Measurements from ENCODE around the gene SLPI. TPM values are rescaled to one million over a fixed set of nuclear protein-coding genes. Genes with fewer than 3 reads are reported as not detected.

SLPI gene
- total RNA-seq, 3 donors from 2014 or later (not counting 1 experiment from before 2014, with no cell fraction given), result 0.90 TPM; not detected in 2

- DNase-seq (no peak), ATAC-seq (no peak)
- H3K4me3 Mint-ChIP-seq, result no peak overlapping the region
- H3K4me1 Mint-ChIP-seq, result no peaks in the 10 kb centered on the region
- H3K4me3 ChIP-seq (ENCODE audit: low read length), result no peak overlapping the region
- peaks cover 25 to 70% of the 10 kb centered on the region in 2 donors for H3K27me3 Mint-ChIP-seq (ENCODE audit: low read depth in 2 of 2)
- H3K36me3 ChIP-seq (ENCODE audit: control insufficient read depth, insufficient read depth, low read length), result no peaks in the 10 kb centered on the region
- H3K27ac ChIP-seq (ENCODE audit: low read length), result no peak overlapping the region
- no peaks in the 10 kb centered on the region for H3K36me3 Mint-ChIP-seq
- peaks cover 2% of the 10 kb centered on the region for H3K27me3 ChIP-seq (ENCODE audit: control insufficient read depth, insufficient read depth, low read length)
- H3K9me3 ChIP-seq (ENCODE audit: control insufficient read depth, insufficient read depth, low read length), result no peaks in the 10 kb centered on the region
- no peaks in the 10 kb centered on the region for H3K9me3 Mint-ChIP-seq
- no peaks in the 10 kb centered on the region for H3K4me1 ChIP-seq (ENCODE audit: control insufficient read depth, insufficient read depth, low read length)
- no peak for TF ChIP-seq CTCF (IDR thresholded peaks at IDR 0.05)
- intact Hi-C loops (cut with micrococcal nuclease), result no loop called here
- H3K27ac Mint-ChIP-seq, result no peak overlapping the region
Measured at GRCh38 chr20:45266977-45267376, 12.6 kb upstream of the SLPI start.

GRCh38 chr20:45263556-45264266 is 9.3 kb upstream of the SLPI start:
- Histone ChIP-seq H3K36me3 (ENCODE audit: control insufficient read depth, insufficient read depth, low read length) (no peaks in the 10 kb centered on the region), H3K4me1 (ENCODE audit: control insufficient read depth, insufficient read depth, low read length) (no peaks in the 10 kb centered on the region), H3K27me3 (ENCODE audit: control insufficient read depth, insufficient read depth, low read length) (peaks cover 2% of the 10 kb centered on the region), H3K4me3 (ENCODE audit: low read length) (no peak overlapping the region), H3K9me3 (ENCODE audit: control insufficient read depth, insufficient read depth, low read length) (no peaks in the 10 kb centered on the region), H3K27ac (ENCODE audit: low read length) (no peak overlapping the region)
- peaks cover 23 to 59% of the 10 kb centered on the region in 2 donors for H3K27me3 Mint-ChIP-seq (ENCODE audit: low read depth in 2 of 2)
- TF ChIP-seq CTCF (IDR thresholded peaks at IDR 0.05), result no peak
- DNase-seq (no peak), ATAC-seq (no peak)
- no peak overlapping the region for H3K27ac Mint-ChIP-seq
- intact Hi-C loops (cut with micrococcal nuclease), result no loop called here
- H3K36me3 Mint-ChIP-seq, result no peaks in the 10 kb centered on the region
- H3K9me3 Mint-ChIP-seq, result no peaks in the 10 kb centered on the region
- H3K4me3 Mint-ChIP-seq, result no peak overlapping the region
- WGBS (ENCODE audit: insufficient coverage), result 82% methylated on average over 2 of the region's 3 CpGs
- H3K4me1 Mint-ChIP-seq, result no peaks in the 10 kb centered on the region

GRCh38 chr20:45258664-45259063 is 4.3 kb upstream of the SLPI start:
- Histone ChIP-seq H3K4me1 (ENCODE audit: control insufficient read depth, insufficient read depth, low read length) (no peaks in the 10 kb centered on the region), H3K9me3 (ENCODE audit: control insufficient read depth, insufficient read depth, low read length) (no peaks in the 10 kb centered on the region), H3K4me3 (ENCODE audit: low read length) (no peak overlapping the region), H3K27ac (ENCODE audit: low read length) (no peak overlapping the region), H3K36me3 (ENCODE audit: control insufficient read depth, insufficient read depth, low read length) (no peaks in the 10 kb centered on the region), H3K27me3 (ENCODE audit: control insufficient read depth, insufficient read depth, low read length) (peaks cover 6% of the 10 kb centered on the region)
- Mint-ChIP-seq H3K4me1 (no peaks in the 10 kb centered on the region), H3K36me3 (no peaks in the 10 kb centered on the region), H3K27ac (no peak overlapping the region), H3K9me3 (no peaks in the 10 kb centered on the region), H3K4me3 (no peak overlapping the region), H3K27me3 (ENCODE audit: low read depth in 2 of 2) (peaks cover 18 to 35% of the 10 kb centered on the region in 2 donors)
- ATAC-seq (no peak), DNase-seq (no peak)
- intact Hi-C loops (cut with micrococcal nuclease), result no loop called here
- 39% methylated on average over 2 of the region's 2 CpGs for WGBS (ENCODE audit: insufficient coverage)
- no peak for TF ChIP-seq CTCF (IDR thresholded peaks at IDR 0.05)

- H3K27ac Mint-ChIP-seq, result no peak overlapping the region
- no peak for ATAC-seq
Measured at GRCh38 chr20:45258259-45258658, 3.9 kb upstream of the SLPI start.

More at GRCh38 chr20:45258259-45258658, 3.9 kb upstream of the SLPI start:
- Histone ChIP-seq H3K27ac (ENCODE audit: low read length) (no peak overlapping the region), H3K9me3 (ENCODE audit: control insufficient read depth, insufficient read depth, low read length) (no peaks in the 10 kb centered on the region), H3K4me3 (ENCODE audit: low read length) (no peak overlapping the region), H3K36me3 (ENCODE audit: control insufficient read depth, insufficient read depth, low read length) (no peaks in the 10 kb centered on the region), H3K4me1 (ENCODE audit: control insufficient read depth, insufficient read depth, low read length) (no peaks in the 10 kb centered on the region), H3K27me3 (ENCODE audit: control insufficient read depth, insufficient read depth, low read length) (peaks cover 6% of the 10 kb centered on the region)
- no peak for DNase-seq
- H3K4me3 Mint-ChIP-seq, result no peak overlapping the region
- H3K27me3 Mint-ChIP-seq (ENCODE audit: low read depth in 2 of 2), result peaks cover 19 to 39% of the 10 kb centered on the region in 2 donors
- TF ChIP-seq CTCF (IDR thresholded peaks at IDR 0.05), result no peak
- WGBS (ENCODE audit: insufficient coverage), result 90% methylated on average over 3 of the region's 3 CpGs
- no peaks in the 10 kb centered on the region for H3K9me3 Mint-ChIP-seq
- no peaks in the 10 kb centered on the region for H3K4me1 Mint-ChIP-seq
- intact Hi-C loops (cut with micrococcal nuclease), result no loop called here
- no peaks in the 10 kb centered on the region for H3K36me3 Mint-ChIP-seq

Measured in natural killer cell (primary cell).